HG02623 (cell line): Measurements from ENCODE around the gene NELFB.
"Not testable (repeated sequence)": the region's sequence is repeated elsewhere in the genome, so short reads cannot be mapped to it uniquely, and the experiment has no call there.

Experiments used
- ATAC-seq: cut with Tn5 transposase; IDR thresholded peaks from one replicate; pipeline ENCODE4 v1.9.1; 2021; ENCODE audit warnings: moderate library complexity; ENCODE audit not compliant: unreplicated experiment

The NELFB gene

DNA sequence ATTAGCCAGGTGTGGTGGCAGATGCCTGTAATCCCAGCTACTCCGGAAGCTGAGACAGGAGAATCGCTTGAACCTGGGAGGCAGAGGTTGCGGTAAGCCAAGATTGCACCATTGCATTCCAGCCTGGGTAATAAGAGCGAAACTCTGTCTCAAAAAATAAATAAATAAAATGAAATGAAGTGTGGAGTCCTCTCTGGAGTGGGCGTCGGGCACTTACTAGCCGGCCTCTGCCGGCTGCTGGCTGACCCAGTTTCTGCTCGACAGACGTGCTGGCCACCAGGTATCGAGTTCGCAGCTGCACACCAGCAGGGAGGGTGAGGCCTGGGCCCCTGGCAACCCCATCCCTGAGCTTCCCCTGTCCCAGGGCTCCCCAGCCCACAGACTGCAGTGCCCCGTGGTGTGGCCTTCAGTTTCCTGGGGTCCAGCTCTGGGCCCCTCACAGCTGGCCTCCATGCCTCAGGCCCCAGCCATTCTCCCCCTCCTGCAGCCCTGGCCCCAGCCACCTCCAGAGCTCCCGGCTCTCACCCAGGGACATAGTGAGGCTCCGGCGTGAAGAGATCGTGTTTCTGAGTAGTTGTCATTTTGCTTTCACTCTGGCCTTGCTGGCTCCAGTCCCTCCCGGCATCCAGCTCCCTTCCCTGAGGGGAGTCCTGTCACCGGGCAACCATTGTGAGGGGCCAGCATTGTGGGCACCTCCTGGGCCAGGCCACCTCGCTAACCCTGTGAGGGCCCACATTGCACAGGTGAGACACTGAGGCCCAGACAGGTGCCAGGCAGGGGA, 7.8 kb upstream of the NELFB start:
- ATAC-seq: no peak

DNA sequence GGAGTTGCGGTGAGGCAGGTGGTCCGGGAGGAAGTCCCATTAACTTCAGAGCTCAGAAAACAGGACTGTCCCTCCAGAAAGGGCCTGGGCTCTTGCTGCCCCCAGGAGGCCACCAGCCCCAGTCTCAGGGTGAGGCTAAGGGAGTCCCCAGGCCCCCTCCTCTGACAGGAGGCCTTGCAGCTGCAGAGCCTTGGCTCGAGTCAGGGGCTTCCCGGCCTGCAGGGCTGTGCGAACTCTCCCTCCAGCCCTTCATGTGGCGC, 7.3 kb upstream of the NELFB start:
- ATAC-seq: no peak

DNA sequence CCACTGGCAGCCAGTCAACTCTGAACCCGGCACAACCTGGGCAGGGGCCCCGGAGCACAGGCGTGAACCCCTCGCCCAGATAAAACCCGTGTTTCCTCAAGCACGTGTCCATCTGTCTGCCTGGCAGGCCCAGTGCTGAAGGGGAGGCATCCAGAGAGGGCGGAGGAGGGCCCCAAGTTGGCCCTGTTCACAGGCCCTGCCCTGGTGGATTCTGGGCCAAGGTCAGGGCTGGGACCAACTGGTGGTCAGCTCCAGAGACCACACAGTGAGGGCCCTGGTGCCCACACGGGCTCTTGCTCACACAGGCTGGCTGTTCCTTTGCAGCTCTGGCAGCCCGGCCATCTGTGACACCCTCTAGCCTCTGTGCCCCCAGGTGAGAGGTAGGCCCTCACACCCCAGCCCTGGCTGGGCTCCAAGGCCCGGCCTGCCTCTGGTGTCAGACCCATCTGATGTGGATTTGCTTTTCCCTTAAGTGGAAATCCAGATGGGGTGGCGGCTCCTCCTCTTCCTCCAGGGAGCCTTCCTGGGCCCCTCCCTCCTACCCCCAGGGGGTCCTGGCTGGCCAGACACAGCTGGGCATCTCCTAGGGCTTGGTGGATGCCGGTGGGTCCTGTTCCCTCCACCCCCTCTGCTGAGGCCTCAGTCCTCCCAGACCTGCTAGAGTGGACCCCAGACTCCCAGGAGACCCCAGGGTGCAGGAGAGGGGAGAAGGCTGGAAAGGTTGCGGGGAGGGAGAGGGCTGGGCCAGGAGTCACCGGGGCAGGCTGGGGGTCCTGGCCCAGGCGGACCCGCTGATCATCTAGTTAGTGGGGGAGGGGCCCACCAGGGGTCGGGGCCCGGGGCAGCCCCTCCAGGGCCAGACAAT, 4.6 kb upstream of the NELFB start:
- ATAC-seq: no peak

DNA sequence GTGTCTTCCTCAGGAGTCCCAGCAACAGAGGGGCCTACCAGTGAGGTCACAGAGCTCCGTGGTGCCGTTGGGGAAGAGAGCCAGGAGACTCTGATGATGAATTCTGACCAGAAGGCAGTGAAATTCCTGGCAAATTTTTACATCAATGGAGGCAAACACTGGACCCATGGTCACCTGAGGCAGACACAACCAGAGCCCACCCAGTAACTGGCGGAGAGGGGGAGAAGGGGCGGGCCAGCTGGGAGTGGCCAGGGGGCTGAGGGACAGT, 4.0 kb upstream of the NELFB start, which contains the start of gene STPG3:
STPG3 (plus strand) TSS at position 93 of the 268 bp plus-strand sequence; CDS start at position 94, 1 bp downstream.
- ATAC-seq: no peak

DNA sequence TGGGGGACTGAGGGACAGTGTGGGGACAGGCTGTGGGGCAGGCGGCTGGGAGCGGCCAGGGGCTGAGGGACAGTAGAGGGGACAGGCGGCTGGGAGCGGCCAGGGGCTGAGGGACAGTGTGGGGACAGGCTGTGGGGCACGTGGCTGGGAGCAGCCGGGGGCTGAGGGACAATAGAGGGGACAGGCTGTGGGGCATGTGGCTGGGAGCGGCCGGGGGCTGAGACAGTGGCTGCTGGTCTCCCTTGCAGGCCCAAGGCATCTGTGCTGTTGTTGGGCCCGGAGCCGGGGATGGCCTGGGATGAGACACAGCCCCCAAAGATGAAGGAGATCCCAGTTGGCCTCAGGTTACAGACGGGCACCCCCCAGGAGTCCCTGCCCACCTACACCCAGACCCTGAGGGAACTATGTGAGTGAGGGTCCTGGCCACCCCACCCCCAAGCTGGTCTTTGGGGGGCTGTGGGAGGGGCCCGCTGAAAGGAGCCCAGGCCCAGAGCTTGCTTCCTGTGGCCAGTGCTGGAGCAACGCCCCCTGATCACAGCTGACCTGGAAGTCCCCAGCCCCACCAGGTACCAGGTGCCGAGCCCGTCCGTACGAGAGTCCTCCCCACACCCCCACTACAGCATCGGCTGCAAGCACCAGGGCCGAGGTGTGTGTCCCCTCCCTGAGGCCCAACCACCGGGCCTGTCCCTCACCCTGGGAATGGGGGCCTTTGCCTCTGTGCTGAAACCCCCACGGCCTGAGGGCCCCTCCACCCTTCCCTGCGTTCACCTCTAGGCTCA, 3.4 kb upstream of the NELFB start:
- ATAC-seq: no peak

DNA sequence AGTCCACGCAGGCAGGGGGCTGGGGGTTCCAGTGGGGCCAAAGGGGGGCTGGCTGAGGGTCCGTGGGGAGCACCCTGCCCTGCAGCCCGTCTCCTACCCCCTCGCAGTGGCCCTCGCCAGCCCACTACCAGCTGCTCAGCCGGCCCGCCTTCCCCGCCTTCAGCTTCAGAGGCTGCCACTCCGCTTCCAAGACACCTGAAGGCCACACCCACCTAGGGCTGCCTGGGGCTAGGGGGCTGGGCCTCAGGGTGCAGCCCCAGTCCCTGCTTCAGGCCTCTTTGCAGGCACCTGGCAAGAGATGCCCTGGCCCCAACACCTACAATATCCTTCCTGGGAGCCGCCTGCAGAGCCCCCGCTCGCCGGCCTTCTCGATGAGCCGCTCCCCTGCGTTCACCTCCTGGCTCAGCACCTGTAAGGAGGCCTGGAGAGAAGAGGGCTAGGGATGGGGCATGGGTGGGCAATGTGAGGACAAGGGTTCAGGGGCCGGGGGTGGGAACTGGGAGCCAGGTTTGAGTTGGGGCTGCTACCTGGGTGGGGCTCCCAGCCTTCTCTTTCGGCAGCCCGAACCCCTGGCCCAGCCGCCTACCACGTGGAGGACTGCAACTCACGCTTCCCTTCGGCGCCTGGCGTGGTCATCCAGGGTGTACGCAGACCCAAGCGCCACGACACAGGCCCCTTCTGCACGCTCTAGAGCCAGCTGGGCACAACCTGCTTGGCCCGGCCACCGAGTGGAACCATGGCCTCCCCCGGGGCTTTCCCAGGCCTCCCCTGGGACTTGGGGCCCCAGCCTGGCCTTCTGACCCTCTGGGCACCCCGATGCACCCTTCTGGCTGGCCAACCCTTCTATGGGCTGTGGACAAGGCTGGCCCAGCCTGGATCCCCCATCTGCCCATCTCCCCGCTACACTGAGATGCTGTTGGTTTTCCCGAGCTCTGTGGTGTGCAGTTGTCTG, 2.3 kb upstream of the NELFB start:
- no peak for ATAC-seq

DNA sequence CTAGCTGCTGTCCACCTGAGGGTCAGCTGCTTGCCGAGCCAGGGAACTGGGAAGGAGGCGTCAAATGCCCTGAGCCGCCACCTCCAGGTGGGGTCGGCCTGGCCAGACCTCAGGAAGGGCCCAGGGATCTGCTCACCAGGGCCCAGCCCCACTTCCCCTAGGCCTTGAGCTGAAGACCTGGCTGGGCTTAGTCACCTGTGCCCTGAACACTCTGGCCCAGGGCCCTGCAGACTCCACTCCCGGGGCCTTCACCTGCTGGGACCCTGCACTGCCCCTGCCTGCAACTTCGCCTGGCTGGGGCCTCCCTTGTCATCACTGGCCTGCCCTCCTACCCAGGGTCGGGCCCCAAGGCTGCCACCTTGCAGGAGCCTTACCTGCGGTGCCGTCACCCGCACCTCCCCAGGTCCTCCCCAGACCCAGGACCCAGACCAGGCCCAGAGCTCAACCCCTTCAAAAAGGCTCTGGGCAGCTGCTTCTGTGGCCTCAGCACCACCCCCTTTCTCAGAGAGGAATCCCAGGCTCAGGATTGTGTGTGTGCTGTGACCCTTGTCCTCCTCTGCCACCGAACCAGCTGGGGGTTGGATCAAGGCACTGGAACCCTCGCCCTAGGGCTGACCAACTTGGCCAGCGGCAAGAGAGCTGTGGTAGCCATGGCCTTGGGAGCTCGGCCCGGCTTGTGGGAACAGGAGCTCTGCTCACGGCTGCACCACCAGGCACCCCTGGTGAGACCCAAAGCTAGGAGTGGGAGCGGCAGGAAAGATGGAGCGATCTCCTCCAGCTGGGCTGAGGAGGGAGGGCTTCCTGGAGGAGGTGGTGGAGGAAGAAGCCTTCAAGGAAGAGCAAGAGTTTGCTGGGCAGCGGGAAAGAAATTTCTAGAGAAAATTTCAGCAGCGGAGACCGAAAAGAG, 1.2 kb upstream of the NELFB start:
- ATAC-seq: no peak

DNA sequence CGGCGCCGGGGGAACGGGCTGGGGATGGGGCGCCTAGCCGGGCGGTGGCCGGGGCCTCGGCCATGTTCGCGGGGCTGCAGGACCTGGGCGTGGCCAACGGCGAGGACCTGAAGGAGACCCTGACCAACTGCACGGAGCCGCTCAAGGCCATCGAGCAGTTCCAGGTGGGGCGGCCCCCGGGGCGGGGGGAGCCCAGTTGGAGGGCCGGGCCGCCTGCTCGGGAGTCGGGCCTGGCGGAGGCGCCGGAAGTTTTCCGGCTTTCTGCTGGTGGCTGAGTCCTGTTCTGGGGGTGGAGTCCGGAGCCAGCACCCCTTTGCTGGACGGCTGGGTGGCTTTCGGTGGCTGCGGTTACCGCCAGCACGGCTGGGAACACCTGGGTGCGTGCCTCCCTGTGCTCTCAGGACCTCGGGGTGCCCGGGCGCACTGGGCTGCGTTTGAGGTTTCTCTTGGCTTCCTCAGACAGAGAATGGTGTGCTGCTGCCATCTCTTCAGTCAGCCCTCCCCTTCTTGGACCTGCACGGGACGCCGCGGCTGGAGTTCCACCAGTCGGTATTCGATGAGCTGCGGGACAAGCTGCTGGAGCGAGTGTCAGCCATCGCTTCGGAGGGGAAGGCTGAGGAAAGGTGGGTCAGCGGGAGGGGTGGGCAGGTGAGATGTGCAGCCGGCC, 454 bp downstream of the NELFB start:
- ATAC-seq: peak; percentile 13

DNA sequence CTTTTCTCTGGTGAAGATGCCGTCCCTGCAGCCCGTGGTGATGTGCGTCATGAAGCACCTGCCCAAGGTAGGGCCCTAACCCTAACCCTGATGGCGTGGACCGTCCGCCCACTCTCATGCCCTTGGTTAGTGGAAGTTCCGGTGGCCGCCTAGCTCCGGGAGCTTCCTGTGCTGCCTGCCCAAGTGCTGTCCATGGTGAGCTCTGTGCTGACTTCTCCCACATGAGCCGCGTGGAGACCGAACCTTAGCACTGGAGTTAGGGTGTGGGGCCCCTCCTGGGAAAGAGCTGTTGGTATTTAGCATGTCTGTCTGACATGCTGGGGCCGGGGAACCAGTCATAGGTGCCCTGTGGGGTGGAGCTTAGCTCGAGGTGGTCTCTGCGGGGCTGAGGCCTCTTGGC, 1.2 kb downstream of the NELFB start:
- no peak for ATAC-seq

DNA sequence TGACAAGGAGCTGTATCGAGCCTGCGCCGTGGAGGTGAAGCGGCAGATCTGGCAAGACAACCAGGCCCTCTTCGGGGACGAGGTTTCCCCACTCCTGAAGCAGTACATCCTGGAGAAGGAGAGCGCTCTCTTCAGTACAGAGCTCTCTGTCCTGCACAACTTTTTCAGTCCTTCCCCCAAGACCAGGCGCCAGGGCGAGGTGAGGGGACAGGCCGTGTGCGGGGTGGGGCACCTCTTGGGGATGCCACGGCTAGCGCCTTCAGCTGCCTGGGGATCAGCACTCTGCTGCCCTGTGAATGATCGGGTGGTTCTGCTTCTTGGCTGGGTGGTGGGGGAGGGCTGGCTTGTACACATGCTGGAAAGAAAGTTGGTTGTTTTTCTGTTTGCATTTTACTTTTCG, 1.7 kb downstream of the NELFB start:
- ATAC-seq: no peak

DNA sequence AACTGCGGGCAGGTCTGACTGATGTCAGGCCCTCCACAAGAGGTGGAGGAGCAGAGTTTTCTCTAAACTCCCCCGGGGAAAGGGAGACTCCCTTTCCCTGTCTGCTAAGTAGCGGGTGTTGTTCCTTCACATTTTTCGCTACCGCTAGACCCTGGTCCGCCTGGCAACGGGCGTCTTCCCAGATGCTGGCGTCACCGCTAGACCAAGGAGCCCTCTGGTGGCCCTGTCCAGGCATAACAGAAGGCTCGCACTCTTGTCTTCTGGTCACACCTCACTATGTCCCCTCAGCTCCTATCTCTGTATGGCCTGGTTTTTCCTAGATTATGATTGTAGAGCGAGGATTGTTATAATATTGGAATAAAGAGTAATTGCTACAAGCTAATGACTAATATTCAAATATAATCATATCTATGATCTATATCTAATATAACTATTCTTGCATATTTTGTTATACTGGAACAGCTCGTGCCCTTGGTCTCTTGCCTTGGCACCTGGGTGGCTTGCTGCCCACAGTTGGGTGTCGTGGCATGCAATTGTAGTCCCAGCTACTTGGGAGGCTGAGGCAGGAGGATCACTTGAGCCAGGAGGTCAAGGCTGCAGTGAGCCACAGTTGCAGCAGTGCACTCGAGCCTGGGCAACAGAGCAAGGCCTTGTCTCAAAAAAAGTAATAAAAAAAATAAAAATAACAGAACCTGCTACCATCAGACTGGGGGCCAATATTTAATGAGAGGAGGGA, 7.2 kb downstream of the NELFB start:
- ATAC-seq: not testable (repeated sequence)

DNA sequence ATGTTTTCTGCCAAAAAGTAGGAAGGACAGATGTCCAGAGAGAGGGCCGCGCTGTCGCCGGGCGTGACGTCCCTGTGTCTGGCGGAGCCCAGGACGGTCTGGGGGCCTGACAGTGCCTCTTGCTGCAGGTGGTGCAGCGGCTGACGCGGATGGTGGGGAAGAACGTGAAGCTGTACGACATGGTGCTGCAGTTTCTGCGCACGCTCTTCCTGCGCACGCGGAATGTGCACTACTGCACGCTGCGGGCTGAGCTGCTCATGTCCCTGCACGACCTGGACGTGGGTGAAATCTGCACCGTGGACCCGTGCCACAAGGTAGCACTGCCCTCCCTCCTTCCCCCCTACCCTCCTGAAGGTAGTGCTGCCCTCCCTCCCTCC, 7.8 kb downstream of the NELFB start:
- ATAC-seq: no peak

DNA sequence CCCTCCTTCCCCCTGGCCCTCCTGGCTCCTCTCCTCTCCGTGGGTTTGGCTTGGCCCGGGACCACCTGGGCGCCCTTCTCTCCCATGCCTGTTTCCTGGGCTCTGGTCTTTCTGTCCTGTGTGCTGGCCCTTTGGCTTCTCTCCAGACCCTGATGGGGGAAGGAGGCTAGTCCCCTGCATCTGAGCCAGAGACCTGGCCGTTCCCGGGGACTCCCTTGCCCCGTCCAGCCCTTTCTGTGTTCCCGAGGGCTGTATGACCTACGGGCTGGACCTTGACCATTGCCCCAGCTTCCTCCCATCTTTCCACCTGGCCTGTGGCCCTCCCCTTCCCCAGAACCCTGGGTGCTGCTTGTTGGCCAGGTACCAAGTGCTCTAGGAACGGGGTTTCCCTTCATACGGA, 8.4 kb downstream of the NELFB start:
- no peak for ATAC-seq

DNA sequence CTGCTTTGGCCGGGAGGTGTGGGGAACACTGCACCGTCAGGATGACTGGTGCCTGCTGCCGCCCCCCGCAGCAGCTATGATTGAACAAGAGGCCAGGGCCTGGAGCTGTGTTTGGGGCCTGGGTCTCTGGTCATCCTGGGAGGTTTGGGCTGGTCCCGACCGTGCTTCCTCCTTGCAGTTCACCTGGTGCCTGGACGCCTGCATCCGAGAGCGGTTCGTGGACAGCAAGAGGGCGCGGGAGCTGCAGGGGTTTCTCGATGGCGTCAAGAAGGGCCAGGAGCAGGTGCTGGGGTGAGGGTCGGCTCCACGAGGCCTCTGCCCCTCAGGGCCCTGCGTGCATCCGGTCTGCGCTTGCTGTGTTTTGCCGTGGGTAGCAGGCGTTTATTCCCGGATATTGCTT, 8.9 kb downstream of the NELFB start:
- ATAC-seq: no peak

DNA sequence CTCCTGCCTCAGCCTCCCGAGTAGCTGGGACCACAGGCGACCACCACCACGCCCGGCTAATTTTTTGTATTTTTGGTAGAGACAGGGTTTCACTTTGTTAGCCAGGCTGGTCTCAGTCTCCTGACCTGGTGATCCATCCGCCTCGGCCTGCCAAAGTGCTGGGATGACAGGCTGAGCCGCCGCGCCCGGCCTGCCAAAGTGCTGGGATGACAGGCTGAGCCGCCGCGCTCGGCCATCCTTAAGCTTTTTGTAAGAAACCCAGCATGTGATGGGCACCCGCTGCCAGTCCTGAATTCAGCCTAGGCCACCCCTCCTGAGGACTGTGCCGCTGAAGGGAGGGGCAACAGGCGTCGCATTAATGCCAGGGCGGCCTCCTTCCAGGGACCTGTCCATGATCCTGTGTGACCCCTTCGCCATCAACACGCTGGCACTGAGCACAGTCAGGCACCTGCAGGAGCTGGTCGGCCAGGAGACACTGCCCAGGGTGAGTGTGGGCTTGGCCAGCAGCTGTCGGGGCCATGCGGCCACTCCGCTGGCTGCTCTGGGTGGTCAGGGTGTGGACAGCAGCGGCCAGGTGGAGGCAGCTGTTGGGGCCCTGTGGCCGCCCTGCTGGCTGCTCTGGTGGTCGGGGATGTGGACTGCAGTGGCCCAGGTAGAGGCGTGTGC, 10.5 kb downstream of the NELFB start:
- ATAC-seq: no peak

DNA sequence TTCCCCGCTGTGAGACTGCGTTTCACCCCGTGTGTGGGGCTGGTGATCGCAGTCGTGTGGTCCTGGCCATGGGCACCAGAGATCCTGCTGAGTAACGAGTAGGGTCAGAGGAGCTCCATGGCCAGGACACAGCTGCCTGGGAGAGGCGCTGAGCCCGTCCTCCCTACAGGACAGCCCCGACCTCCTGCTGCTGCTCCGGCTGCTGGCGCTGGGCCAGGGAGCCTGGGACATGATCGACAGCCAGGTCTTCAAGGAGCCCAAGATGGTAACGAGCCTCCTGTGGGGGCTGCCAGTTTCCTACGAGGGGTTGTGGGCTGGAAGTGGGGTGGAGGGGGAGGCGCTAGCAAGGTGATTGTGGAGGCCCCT, 11.0 kb downstream of the NELFB start:
- no peak for ATAC-seq

DNA sequence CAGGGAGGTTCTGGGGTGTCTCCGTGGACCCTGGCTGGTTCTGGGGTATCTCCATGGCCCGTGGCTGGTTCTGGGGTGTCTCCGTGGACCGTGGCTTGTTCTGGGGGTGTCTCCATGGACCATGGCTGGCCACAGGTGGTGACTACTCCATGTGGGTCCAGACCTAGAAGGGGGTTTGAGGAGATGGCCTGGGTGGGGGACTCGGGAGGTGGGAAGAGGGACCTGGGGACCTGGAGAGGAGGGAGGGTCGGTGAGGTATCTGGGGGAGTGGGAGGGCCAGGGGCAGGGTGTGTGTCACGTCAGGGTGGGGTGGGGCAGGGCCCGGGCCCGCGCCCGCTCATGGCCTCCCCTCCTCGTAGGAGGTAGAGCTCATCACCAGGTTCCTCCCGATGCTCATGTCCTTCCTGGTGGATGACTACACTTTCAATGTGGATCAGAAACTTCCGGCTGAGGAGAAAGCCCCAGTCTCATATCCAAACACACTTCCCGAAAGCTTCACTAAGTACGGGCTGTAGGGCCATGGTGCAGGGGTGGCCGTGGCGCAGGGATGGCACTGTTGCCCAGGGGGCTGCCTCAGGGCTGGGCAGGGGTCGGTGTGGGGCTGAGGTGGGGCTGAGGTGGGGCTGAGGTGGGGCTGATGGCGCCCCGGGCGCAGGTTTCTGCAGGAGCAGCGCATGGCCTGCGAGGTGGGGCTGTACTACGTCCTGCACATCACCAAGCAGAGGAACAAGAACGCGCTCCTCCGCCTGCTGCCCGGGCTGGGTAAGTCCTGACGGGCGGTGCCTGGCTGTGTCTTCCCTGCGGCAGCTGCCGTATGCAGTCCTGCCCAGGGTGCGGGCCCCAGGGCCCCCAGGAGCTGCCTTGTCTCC, 11.7 kb downstream of the NELFB start:
- ATAC-seq: no peak
